ENCODE measurements around the gene NIPBL. TPM values are rescaled to one million over a fixed set of nuclear protein-coding genes. Genes with fewer than 3 reads are reported as not detected.

Gene NIPBL
- total RNA-seq, 1 experiment from 2014 or later = 61.3 TPM

DNA sequence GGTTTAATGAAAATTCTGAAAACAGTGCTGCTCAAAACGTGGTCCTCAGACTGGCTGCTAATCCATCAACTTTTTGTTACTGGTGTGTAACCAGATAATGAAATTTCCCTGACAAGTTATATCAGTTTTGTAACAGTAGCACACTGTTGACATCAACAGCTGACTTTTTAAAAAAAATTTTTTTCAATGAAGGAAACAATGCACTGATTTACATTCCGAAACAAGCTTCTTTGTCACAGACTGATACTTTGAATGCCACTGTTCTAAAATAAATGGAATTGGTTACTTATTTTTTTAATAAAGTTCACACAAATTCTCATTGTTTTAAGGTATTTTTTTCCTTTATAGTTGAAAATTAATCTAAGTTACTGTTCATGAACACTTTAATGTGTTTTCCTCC is 169.1 kb downstream of the NIPBL start:
- no peaks in the 10 kb centered on the region for H4K20me1 ChIP-seq (ENCODE audit: control insufficient read depth, insufficient read depth, insufficient read length)
- no peaks in the 10 kb centered on the region for H3K4me1 ChIP-seq (ENCODE audit: insufficient read depth, low read length)
- H3K27me3 ChIP-seq (ENCODE audit: insufficient read depth, low read length) = no peaks in the 10 kb centered on the region
- H2BK5ac ChIP-seq (ENCODE audit: insufficient read length, low read length) = no peak overlapping the region
- no peak overlapping the region for H3K4me2 ChIP-seq (ENCODE audit: insufficient read depth, insufficient read length, low read length)
- no peaks in the 10 kb centered on the region for H3K9me3 ChIP-seq (ENCODE audit: control insufficient read depth, low read depth, low read length)
- H2AFZ ChIP-seq (ENCODE audit: low read length) = no peak overlapping the region
- no peak overlapping the region for H4K5ac ChIP-seq (ENCODE audit: insufficient read length, low read depth, low read length)
- H2BK15ac ChIP-seq (ENCODE audit: low read depth, low read length) = no peak overlapping the region
- no peak overlapping the region for H3K27ac ChIP-seq (ENCODE audit: insufficient read length, low read depth, low read length)
- Mint-ChIP-seq H3K4me3 (no peak overlapping the region), H3K27ac (no peak overlapping the region), H3K4me1 (no peaks in the 10 kb centered on the region), H3K27me3 (ENCODE audit: low read depth) (no peaks in the 10 kb centered on the region), H3K36me3 (ENCODE audit: insufficient read depth in 1 of 3, low read depth in 3 of 3) (peaks cover 12 to 50% (median 47%) of the 10 kb centered on the region in 3 experiments; a peak in 6 of 7 replicates), H3K9me3 (no peaks in the 10 kb centered on the region; a peak in 1 of 5 replicates)
- no peak overlapping the region for H3K23ac ChIP-seq (ENCODE audit: insufficient read length, low read depth, low read length)
- no peak overlapping the region for H3K14ac ChIP-seq (ENCODE audit: insufficient read depth, low read length)
- H3T11ph ChIP-seq (ENCODE audit: low read length) = no peak overlapping the region
- H4K91ac ChIP-seq (ENCODE audit: insufficient read length, low read depth, low read length) = no peak overlapping the region
- H2BK12ac ChIP-seq (ENCODE audit: insufficient read length, low read depth, low read length) = no peak overlapping the region
- TF ChIP-seq, protein P1, sequence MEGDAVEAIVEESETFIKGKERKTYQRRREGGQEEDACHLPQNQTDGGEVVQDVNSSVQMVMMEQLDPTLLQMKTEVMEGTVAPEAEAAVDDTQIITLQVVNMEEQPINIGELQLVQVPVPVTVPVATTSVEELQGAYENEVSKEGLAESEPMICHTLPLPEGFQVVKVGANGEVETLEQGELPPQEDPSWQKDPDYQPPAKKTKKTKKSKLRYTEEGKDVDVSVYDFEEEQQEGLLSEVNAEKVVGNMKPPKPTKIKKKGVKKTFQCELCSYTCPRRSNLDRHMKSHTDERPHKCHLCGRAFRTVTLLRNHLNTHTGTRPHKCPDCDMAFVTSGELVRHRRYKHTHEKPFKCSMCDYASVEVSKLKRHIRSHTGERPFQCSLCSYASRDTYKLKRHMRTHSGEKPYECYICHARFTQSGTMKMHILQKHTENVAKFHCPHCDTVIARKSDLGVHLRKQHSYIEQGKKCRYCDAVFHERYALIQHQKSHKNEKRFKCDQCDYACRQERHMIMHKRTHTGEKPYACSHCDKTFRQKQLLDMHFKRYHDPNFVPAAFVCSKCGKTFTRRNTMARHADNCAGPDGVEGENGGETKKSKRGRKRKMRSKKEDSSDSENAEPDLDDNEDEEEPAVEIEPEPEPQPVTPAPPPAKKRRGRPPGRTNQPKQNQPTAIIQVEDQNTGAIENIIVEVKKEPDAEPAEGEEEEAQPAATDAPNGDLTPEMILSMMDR (conservative IDR thresholded peaks at IDR 0.05) = no peak
- DNase-seq = no peak
- H3K79me2 ChIP-seq (ENCODE audit: insufficient read depth, low read length) = no peaks in the 10 kb centered on the region
- no CpG with 5 or more reads among the region's 2 CpGs for WGBS (ENCODE audit: extremely low coverage, insufficient read length, low lambda C conversion rate)
- no peak overlapping the region for H3K9ac ChIP-seq (ENCODE audit: extremely low read depth, insufficient read length, low read length)
- H4K8ac ChIP-seq (replicated peaks; ENCODE audit: insufficient read length, low read depth, low read length) = no peak overlapping the region
- H3K79me1 ChIP-seq (ENCODE audit: insufficient read depth, low read depth, low read length, poor library complexity, severe bottlenecking) = no peaks in the 10 kb centered on the region
- H3K18ac ChIP-seq (ENCODE audit: insufficient read length, low read depth, low read length) = no peak overlapping the region
- H3K4ac ChIP-seq (ENCODE audit: low read depth, low read length) = no peak overlapping the region
- no peak overlapping the region for H2BK120ac ChIP-seq (ENCODE audit: low read depth, low read length, poor library complexity, severe bottlenecking)
- H2AK5ac ChIP-seq (ENCODE audit: insufficient read length, low read length) = no peak overlapping the region
- no peak overlapping the region for H2BK20ac ChIP-seq (ENCODE audit: low read depth, low read length, poor library complexity, severe bottlenecking)
- H3K56ac ChIP-seq (ENCODE audit: insufficient read length, low read depth, low read length) = no peak overlapping the region
- H3K23me2 ChIP-seq (ENCODE audit: insufficient read length, low read depth, low read length, poor library complexity, severe bottlenecking) = no peaks in the 10 kb centered on the region

Data from H9 (cell line).